WERI-Rb-1 (cell line): ENCODE results near the gene SCGB1C1.

Experiments
- DNase-seq: peaks from one replicate; pipeline ENCODE4 v3.0.0-alpha.2; 2020
- H3K27ac ChIP-seq: fragments of 250-450 bp; sonication (Bioruptor Pico); 2 replicates; pipeline ENCODE4 v1.5.1; 2020; ENCODE audit warnings: mild to moderate bottlenecking, moderate library complexity
- H3K27me3 ChIP-seq: fragments of 250-450 bp; sonication (Bioruptor Pico); 2 replicates; pipeline ENCODE4 v1.5.1; 2021; ENCODE audit warnings: mild to moderate bottlenecking, low read depth, moderate library complexity; ENCODE audit not compliant: insufficient read depth, severe bottlenecking
- H3K36me3 ChIP-seq: fragments of 250-450 bp; sonication (Bioruptor Pico); 2 replicates; pipeline ENCODE4 v1.5.1; 2020; ENCODE audit warnings: mild to moderate bottlenecking, moderate library complexity
- H3K4me3 ChIP-seq: 2 replicates; pipeline ENCODE4 v1.5.1; 2011; ENCODE audit warnings: low read depth, mild to moderate bottlenecking, control low read depth, low read length
- H3K9me3 ChIP-seq: fragments of 250-450 bp; sonication (Bioruptor Pico); 2 replicates; pipeline ENCODE4 v1.5.1; 2021; ENCODE audit warnings: mild to moderate bottlenecking, moderate library complexity; ENCODE audit not compliant: severe bottlenecking
- CTCF ChIP-seq: IDR thresholded peaks from 2 replicates; pipeline ENCODE4 v1.5.1; 2011; ENCODE audit warnings: low read depth, mild to moderate bottlenecking, control low read depth, inconsistent platforms, low read length

The SCGB1C1 gene

DNA sequence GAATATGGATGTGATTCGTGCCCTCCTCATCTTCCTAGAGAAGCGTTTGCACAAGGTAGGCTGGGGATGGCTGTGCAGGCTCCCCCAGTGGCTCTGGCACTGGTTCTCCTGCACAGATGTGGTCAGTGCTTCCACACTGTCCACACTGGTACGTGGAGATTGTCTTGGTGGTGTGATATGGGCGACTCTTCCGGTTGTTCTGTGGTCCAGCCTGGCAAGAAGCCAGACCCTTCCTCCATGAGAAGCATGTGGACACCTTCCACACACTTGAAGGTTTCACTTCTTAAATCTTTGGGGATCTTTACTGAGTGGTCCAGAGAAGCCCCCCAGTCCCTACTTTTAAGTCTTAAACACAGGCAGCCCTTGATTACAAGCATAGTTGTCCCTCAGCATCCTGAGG lies 18.4 kb downstream of the SCGB1C1 start:
- Histone ChIP-seq H3K27me3 (no peaks in the 10 kb centered on the region), H3K4me3 (no peak overlapping the region), H3K36me3 (peaks cover 68% of the 10 kb centered on the region), H3K27ac (no peak overlapping the region), H3K9me3 (no peaks in the 10 kb centered on the region)
- no peak for DNase-seq
- no peak for TF ChIP-seq CTCF

DNA sequence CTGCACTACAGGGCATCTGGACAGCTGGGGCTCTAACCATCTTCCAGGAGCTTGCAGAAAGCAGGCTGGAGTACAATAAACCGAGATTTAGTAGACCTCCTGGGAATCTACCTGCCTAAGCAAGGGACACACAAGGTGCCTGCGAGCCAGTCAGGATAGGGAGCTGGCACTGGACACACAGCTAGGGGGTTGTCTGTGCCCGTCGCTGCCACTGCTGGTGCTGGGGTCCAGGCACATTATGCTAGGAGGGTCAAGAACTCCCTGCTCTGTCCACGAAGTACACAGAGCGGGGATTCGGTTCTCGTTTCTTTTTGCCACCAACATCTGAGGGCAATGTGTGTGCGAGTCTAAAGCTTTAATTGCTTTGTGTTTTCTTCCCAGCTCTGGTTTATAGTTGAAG lies 18.9 kb downstream of the SCGB1C1 start:
- H3K27me3 ChIP-seq, result no peaks in the 10 kb centered on the region
- H3K4me3 ChIP-seq, result no peak overlapping the region
- H3K27ac ChIP-seq, result no peak overlapping the region
- TF ChIP-seq CTCF, result no peak
- H3K9me3 ChIP-seq, result no peaks in the 10 kb centered on the region
- no peak for DNase-seq
- H3K36me3 ChIP-seq, result peaks cover 69% of the 10 kb centered on the region

- TF ChIP-seq CTCF, result no peak
- Histone ChIP-seq H3K27me3 (no peaks in the 10 kb centered on the region), H3K9me3 (no peaks in the 10 kb centered on the region), H3K27ac (no peak overlapping the region), H3K36me3 (peaks cover 69% of the 10 kb centered on the region), H3K4me3 (no peak overlapping the region)
- no peak for DNase-seq
Observed at GRCh38 chr11:212150-213100, 19.5 kb downstream of the SCGB1C1 start.

- no peak for DNase-seq
- H3K27ac ChIP-seq, result no peak overlapping the region
- no peak for TF ChIP-seq CTCF
- H3K27me3 ChIP-seq, result no peaks in the 10 kb centered on the region
- no peaks in the 10 kb centered on the region for H3K9me3 ChIP-seq
- H3K36me3 ChIP-seq, result peaks cover 69% of the 10 kb centered on the region
- H3K4me3 ChIP-seq, result no peak overlapping the region
Observed at GRCh38 chr11:213111-213510, 20.2 kb downstream of the SCGB1C1 start.

GRCh38 chr11:214083-214482 lies 21.2 kb downstream of the SCGB1C1 start:
- Histone ChIP-seq H3K36me3 (peaks cover 69% of the 10 kb centered on the region), H3K27me3 (no peaks in the 10 kb centered on the region), H3K27ac (no peak overlapping the region; the same call in 1 of the 2 replicates), H3K4me3 (no peak overlapping the region), H3K9me3 (no peaks in the 10 kb centered on the region)
- no peak for TF ChIP-seq CTCF
- no peak for DNase-seq
